HG03432 (cell line): ENCODE measurements around the gene APPL1.
"Not testable (repeated sequence)": the region's sequence is repeated elsewhere in the genome, so short reads cannot be mapped to it uniquely, and the experiment has no call there.

Experiments
- ATAC-seq: cut with Tn5 transposase; IDR thresholded peaks from one replicate; pipeline ENCODE4 v1.9.1; 2021; ENCODE audit warnings: mild to moderate bottlenecking, moderate library complexity; ENCODE audit not compliant: unreplicated experiment

Gene APPL1

GRCh38 chr3:57261929-57262328 lies 34.4 kb downstream of the APPL1 start:
- ATAC-seq = no peak

GRCh38 chr3:57268416-57268815 lies 40.9 kb downstream of the APPL1 start:
- ATAC-seq = no peak

GRCh38 chr3:57274845-57275244 lies 47.3 kb downstream of the APPL1 start:
- ATAC-seq = no peak

GRCh38 chr3:57275393-57275792 lies 47.9 kb downstream of the APPL1 start:
- ATAC-seq = no peak

GRCh38 chr3:57278237-57278636 lies 50.7 kb downstream of the APPL1 start:
- ATAC-seq = no peak

- ATAC-seq = no peak
These were observed 52.2 kb downstream of the APPL1 start for GRCh38 chr3:57279685-57280084.

- ATAC-seq = no peak
These were observed 54.2 kb downstream of the APPL1 start for GRCh38 chr3:57281715-57282114.

GRCh38 chr3:57283334-57283733 lies 55.8 kb downstream of the APPL1 start:
- no peak for ATAC-seq

- no peak for ATAC-seq
These were observed 59.7 kb downstream of the APPL1 start for GRCh38 chr3:57287205-57287604.

- ATAC-seq = no peak
These were observed 60.9 kb downstream of the APPL1 start for GRCh38 chr3:57288403-57288802.

GRCh38 chr3:57292159-57292896 lies 64.8 kb downstream of the APPL1 start, which contains the start of gene ASB14:
ASB14 (minus strand) TSS chr3:57292685; CDS start chr3:57292033, 652 bp downstream.
- no peak for ATAC-seq

- ATAC-seq = no peak
These were observed 65.5 kb downstream of the APPL1 start for GRCh38 chr3:57292897-57293526.

- ATAC-seq = no peak
These were observed 70.5 kb downstream of the APPL1 start for GRCh38 chr3:57298041-57298440.

GRCh38 chr3:57303520-57303919 lies 76.0 kb downstream of the APPL1 start:
- ATAC-seq = not testable (repeated sequence)

- no peak for ATAC-seq
These were observed 82.3 kb downstream of the APPL1 start for GRCh38 chr3:57309769-57310360.

- ATAC-seq = no peak
These were observed 86.7 kb downstream of the APPL1 start for GRCh38 chr3:57314204-57314603.
